H54 (cell line): Measurements from ENCODE around the gene GTF2A1L.
"Not testable (repeated sequence)": the region's sequence is repeated elsewhere in the genome, so short reads cannot be mapped to it uniquely, and the experiment has no call there.

Experiments
- DNase-seq: peaks from one replicate; pipeline ENCODE4 v3.0.0; 2011; ENCODE audit warnings: low spot score, mixed read lengths; ENCODE audit not compliant: insufficient read length
- FAIRE-seq: peaks from 3 replicates; lab custom pipeline; 2011; peaks lifted over from hg19 to GRCh38; lab: Jason Lieb, UNC
- POLR2A ChIP-seq: IDR thresholded peaks from 2 replicates; pipeline ENCODE4 v1.6.1; 2011; ENCODE audit warnings: low read depth, mild to moderate bottlenecking, low read length

Gene GTF2A1L

DNA sequence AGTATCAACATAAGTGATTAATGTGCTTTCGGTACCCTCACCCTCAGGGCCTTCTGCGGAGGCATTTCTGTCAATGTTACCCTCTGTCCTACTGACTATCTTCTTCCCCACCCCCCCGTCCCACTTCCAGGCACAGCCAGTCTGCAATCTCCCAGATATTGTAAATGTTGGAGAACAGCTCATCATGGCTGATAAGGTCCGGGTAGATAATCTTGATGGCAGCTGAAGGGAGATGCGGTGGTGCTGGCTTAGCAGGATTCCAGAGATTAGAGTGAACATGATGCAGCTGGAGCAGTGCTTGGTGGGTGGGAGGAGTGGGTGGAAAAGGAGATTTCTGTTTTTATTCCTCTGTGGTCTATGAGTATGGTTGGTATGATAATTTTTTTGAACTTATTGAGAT lies 15.5 kb downstream of the GTF2A1L start:
- FAIRE-seq (no peak), DNase-seq (no peak)
- no peak for TF ChIP-seq POLR2A

DNA sequence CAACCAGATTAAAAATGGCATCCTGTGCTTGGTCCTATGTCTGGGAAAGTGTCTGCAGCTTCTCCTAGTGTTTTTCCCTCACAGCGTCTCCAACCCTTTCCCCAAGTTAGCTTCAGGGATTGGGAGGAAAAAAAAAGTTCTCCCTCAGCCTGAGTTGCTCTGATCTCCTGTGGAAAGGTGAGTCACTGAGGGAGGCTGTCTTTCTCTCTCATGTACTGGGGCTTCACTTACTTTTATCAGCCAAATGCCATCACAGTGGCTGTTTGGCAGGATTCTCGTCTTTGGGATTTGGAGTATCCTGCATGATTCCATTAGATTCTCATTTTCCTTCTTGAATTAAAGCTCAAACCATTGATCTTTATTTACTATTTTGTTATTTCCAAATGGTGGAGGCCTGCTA lies 18.1 kb downstream of the GTF2A1L start:
- TF ChIP-seq POLR2A: no peak
- FAIRE-seq: no peak
- DNase-seq: no peak

DNA sequence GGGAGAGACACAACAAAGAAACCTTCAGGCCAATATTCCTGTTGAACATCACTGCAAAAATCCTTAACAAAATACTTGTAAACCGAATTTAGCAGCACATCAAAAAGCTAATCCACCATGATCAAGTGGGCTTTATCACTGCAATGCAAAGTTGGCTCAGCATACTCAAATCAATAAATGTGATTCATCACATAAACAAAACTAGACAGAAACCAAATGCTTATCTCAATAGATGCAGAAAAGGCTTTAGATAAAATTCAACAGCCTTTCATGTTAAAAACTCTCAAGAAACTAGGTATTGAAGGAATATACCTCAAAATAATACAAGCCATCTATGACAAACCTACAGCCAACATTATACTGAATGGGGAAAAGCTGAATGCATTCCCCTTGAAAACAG lies 20.6 kb downstream of the GTF2A1L start:
- no peak for TF ChIP-seq POLR2A
- FAIRE-seq (no peak), DNase-seq (no peak)

DNA sequence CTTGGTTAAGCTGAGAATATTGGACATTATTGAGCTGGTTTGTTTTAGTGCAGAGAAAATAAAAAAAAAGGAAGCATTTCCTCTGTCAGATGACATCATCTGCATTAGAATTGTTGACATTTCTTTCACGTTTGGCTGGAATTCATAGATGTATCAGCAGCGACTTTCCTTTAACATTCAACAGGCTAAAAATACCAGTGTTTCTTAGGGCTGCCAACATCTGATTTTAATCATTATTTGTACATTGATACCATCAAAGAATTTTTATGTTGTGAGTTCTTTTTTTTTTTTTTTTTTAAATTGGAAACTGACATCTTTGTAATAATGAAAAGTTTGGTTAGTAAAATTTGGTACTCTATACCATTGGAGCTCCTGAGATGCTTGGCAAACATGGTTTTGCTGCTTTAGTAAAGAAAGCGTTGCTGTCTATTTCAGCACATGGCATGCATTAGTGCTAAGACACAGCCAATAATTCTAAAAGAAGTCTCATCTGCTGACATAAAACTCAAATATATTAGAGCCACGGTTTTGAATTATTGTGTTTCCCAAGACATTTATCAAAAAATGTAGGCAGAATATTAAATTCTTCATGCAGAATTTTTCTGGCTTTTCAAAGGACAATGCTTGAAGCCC lies 33.6 kb downstream of the GTF2A1L start:
- TF ChIP-seq POLR2A: no peak
- FAIRE-seq (no peak), DNase-seq (no peak)

DNA sequence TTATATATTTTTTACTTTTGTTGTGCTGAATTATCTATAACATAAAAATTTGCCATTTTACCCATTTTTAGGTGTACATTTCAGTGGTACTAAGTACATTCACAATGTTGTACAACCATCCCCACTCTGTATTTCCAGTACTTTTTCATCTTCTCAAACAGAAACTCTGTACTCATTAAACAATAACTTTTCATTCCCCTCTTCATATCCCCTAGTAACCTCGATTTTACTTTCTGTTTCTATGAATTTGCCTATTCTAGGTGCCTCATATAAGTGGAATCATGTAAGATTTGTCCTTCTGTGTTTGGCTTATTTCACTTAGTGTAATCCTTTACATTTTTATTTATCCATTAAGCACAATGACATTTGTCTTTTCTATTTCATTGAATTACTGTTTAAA lies 51.3 kb downstream of the GTF2A1L start:
- FAIRE-seq: no peak
- no peak for TF ChIP-seq POLR2A
- DNase-seq: no peak

DNA sequence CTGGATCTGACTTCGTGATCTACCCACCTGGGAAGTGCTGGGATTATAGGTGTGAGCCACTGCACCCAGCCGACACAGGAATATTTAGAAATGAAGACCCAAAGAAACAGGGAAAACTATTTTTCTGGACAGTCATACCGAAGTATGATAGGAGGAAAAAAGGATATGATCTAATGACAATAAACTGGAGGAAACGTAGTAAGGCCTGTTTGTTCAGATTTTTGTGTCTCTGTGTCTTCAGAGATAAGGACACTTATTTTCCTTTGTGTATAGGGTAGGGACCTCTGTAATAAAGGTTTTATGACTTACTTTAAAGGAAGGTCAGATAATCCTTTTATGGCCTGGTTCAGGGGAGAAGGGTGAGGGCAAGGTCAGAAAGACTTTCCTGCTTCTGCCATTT lies 55.9 kb downstream of the GTF2A1L start:
- DNase-seq (no peak), FAIRE-seq (no peak)
- TF ChIP-seq POLR2A: no peak

DNA sequence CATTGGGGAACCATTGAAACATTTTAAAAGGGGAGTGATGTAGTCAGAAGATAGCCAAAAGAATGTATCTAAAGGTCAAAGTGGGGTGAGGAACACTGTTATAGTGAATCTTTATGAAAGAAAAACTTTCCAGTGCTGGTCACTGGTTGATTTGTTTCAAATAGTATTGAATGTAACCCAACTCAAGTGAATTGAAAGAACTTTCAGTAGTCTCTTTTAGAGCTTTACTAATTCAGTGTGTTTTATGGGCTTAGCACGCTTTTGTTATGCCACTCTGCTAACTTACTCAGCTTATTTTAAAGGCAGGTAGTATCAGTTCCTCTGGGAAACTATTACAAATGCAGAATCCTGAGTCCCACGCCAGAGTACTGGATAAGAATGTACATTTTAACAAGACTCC lies 57.3 kb downstream of the GTF2A1L start:
- no peak for TF ChIP-seq POLR2A
- no peak for DNase-seq
- FAIRE-seq: no peak

DNA sequence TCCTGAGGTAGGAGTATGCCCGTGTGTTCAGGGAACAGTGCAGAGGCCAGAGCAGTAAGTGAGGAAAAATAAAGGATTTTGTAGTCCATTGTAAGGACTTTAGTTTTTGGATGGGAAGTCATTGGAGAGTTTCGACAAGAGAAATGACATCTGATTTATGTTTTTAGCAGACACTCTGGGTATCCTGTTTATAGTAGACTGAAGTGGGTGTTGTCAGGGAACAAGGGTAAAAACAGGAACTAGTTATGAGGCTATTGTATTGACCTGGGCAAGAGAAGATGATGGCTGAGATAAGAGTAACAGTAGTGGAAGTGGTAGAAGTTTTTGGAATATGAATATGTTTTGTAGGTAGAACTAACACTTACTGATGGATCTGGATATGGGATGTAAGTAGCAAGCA lies 59.8 kb downstream of the GTF2A1L start:
- DNase-seq: no peak
- FAIRE-seq: no peak
- TF ChIP-seq POLR2A: no peak

DNA sequence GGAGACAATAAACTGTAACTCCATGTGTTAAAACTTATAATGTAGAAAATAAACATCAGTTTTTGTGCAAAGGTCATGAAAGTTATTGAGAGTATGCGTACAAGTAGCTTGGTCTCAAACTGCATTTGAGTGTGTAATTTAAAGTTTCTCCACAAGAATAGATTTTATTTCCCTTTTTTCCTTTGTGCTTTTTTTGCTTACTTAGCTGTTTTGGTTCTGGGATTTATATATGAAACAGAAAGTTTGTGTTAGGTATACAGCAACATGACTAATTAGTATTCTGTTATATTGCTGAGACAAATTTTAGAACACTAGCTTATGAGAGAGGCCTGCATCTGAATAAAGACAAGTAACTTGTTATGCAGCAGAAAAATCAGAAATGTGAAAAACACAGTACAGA lies 67.5 kb downstream of the GTF2A1L start:
- DNase-seq: no peak
- no peak for TF ChIP-seq POLR2A
- no peak for FAIRE-seq

DNA sequence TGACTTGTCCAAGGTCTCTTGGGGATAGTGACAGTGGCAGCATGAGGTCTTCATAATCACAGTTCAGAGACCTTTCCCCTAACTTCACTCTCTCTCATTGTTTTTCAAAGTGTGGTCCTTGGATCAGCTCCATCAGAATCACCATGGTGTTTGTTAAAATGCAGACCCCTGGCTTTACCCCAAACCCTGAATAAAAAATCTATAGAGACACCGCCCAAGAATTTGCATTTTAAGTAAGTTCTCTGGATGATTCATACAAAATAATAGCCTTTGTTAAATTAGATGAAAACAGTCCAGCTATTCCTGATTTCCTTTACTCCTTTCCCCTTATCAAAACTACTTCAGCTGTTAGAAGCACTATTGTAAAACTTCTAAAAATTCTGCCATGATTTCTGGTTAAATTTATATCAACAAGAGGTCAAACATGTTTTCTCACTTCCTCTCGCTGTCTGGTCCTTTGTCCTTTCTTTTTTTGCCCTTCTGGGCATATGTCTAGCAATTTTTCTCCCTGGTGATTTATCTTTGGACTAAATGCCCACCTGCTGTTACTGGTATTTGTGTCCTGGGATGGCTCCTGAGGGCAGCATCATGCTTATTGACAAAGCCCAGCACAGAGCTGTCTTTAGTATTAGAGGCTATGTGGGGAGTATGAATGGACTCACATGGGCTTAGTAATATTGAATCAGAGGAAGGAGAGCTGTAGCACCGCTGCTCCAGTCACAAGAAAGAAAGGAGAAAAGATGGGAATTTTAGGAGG lies 74.5 kb downstream of the GTF2A1L start:
- TF ChIP-seq POLR2A: no peak
- FAIRE-seq (no peak), DNase-seq (no peak)

DNA sequence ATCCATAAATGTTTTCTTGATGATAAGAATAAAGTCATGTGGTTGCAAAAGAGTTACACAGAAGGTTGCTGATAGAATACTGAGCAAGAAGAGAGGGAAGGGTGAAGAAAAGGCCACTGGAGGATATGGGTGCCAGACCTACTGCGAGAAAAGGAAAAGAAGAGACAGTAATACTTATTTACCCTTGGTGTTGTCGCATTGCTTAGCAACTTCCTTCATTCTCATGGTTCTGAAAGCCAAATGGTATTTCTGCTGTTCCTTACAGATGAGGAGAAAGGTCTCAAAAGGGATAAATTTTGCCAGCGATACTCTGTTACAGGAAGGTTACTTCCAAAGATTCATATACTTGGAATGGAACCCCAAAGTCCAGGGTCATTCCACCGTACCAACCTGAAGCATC lies 75.4 kb downstream of the GTF2A1L start:
- no peak for TF ChIP-seq POLR2A
- FAIRE-seq (no peak), DNase-seq (no peak)

DNA sequence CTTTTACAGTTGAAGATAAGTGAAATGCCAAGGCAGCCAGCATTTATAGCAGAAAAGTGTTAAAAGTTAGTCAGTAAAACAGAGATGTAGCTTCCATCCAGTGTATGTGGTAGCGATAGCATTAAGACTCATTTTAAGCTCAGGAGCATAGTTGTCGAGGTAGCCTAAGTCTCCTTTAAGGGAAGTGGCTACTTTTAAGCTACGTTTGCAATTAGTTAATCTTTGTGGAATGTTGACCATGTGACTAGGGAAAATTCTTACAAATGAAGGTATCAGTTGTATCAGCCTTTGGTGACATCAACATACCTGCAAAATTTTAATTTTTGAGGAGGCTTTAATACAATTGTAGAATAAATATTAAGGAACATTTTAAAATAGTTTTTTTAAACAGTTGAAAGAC lies 76.0 kb downstream of the GTF2A1L start:
- FAIRE-seq (no peak), DNase-seq (no peak)
- TF ChIP-seq POLR2A: no peak

DNA sequence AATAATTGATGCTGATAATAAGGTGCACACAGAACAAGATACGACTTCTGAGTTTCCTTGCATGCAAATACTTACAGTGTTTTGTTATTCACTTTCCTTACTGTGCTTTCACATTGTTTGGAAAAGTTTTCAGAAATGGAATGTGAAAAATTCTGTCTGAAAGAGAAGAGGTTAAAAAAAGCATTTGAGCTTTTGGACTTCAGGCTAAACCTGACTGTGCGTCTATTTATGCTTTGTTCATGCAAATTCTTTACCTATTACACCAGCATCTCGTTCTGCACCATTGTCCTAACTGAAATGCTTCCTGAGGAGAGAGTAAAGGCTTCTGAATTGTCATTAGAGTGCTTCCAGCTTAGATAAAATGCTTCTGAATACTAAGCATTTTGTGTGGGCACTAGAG lies 76.5 kb downstream of the GTF2A1L start:
- FAIRE-seq: no peak
- DNase-seq: no peak
- no peak for TF ChIP-seq POLR2A

DNA sequence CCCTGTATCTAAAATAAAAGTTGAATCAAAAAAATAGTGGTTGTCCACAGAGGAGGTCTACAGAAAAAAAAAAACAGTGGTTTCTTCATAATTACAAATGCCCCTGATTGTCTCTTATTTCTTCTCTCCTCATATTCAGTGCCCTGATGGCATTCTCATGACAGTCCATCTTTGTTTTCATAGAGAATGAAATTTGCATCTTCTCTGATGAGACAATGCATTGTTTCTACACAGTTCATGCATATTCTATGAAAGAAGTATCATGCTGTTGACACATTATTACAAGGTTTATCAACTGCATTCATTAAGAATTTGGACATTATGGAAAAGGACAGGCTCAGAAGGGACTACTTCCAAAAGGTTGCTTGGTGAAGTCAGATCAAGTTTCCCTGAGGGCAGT lies 78.3 kb downstream of the GTF2A1L start:
- FAIRE-seq (no peak), DNase-seq (no peak)
- TF ChIP-seq POLR2A: no peak

DNA sequence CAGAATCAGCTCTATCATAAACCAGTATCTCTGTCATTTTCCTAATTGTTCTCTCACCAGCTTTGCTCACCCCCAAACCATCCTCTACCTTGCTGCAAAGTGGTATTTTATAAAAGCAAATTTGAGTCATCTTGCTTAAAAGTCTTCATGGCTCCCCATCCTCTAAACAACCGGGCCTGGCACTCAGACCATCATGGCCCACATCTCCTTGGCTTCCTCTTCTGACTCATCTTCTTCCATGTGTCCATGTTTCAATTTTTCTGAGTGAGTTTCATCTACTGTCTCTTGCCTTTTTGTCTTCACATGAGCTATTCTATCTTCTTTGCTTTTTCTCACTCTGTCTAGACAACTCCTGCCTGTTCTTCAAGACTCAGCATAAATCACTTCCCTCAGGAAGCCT lies 79.2 kb downstream of the GTF2A1L start:
- no peak for TF ChIP-seq POLR2A
- FAIRE-seq (no peak), DNase-seq (no peak)

DNA sequence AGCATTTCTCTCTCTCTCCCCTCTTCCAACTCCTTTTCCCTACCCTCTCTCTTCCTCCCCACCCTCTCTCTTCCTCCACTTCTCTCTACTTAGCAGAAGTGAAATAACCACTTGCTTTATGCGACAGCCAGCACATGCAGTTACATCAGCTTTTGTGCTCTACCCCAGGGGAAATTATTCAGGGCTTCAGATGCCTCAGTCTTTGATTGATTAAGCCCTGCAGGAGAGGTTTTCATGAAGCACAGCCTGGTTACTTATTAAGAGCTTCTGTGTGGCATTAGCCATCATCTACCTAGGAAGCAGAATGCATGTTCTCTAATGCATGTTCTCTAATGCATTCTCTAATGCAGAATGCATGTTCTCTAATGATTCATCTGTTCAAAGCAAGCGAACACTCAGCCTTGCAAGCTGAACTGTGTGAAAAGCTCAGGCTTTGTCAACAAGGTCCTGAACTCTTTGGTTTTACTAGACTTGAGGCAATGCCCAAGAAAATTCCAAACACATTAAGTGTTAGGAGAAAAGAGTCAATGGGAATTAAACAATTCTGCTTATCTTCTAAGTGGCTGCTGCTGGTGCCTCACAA lies 81.8 kb downstream of the GTF2A1L start:
- no peak for TF ChIP-seq POLR2A
- no peak for FAIRE-seq
- DNase-seq: no peak

DNA sequence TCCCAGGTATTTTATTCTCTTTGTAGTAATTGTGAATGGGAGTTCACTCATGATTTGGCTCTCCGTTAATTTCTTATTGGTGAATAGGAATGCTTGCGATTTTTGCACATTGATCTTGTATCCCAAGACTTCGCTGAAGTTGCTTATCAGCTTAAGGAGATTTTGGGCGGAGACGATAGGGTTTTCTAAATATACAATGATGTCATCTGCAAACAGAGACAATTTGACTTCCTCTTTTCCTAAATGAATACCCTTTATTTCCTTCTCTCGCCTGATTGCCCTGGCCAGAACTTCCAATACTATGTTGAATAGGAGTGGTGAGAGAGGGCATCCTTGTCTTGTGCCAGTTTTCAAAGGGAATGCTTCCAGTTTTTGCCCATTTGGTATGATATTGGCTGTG lies 86.0 kb downstream of the GTF2A1L start:
- not testable (repeated sequence) for DNase-seq, FAIRE-seq
